A549 (cell line): Measurements from ENCODE around the gene APBB2. TPM values are rescaled to one million over a fixed set of nuclear protein-coding genes. Genes with fewer than 3 reads are reported as not detected.

Source experiments
- ATAC-seq, 2 experiments: fragments of 200-7000 bp in 1 of 2; fragments of >200 bp in 1 of 2; cut with Nextera tagmentation in 1 of 2; cut with Tn5 transposase in 1 of 2; 3 replicates each; pipeline versions ENCODE4 v1.8.0 to v1.9.1; 2018 to 2020; ENCODE audit warnings: mild to moderate bottlenecking in 1 of 2, moderate library complexity in 1 of 2
- CTCF ChIA-PET: fragments of 300-600 bp; sonication (Branson Sonifier 250); formaldehyde crosslinking; extraction: SDS; loops from one replicate; lab custom pipeline; 2021; ENCODE audit warnings: antibody characterized with exemption, inconsistent platforms; lab: Yijun Ruan, JAX
- POLR2A ChIA-PET: fragments of 350-600 bp; formaldehyde crosslinking; extraction: SDS; loops from one replicate; lab custom pipeline; 2021; ENCODE audit warnings: antibody characterized with exemption, inconsistent platforms; lab: Yijun Ruan, JAX
- DNase-seq, 2 experiments: peaks; one replicate each; pipeline versions ENCODE4 v3.0.0 to v3.0.0-alpha.2; 2011 to 2016; ENCODE audit warnings: low read depth in 1 of 2, low spot score in 1 of 2
- FAIRE-seq: peaks from 2 replicates; lab custom pipeline; 2011; peaks lifted over from hg19 to GRCh38; lab: Jason Lieb, UNC
- H3K27ac ChIP-seq, 2 experiments: fragments of >200 bp; sonication (Bioruptor Twin); formaldehyde crosslinking; 3 replicates each; pipeline ENCODE4 v1.5.1; 2016 to 2017
- H3K4me1 ChIP-seq: fragments of >200 bp; sonication (Bioruptor Twin); formaldehyde crosslinking; 3 replicates; pipeline ENCODE4 v1.6.1; 2016
- H3K4me2 ChIP-seq: fragments of >200 bp; sonication (Bioruptor Twin); formaldehyde crosslinking; 3 replicates; pipeline ENCODE4 v1.6.1; 2016
- H3K4me3 ChIP-seq: fragments of >200 bp; sonication (Bioruptor Twin); formaldehyde crosslinking; 3 replicates; pipeline ENCODE4 v1.5.1; 2016
- H3K9me3 ChIP-seq: fragments of >200 bp; sonication (Bioruptor Twin); formaldehyde crosslinking; 3 replicates; pipeline ENCODE4 v1.6.1; 2016
- BCL3 ChIP-seq: fragments of >200 bp; sonication (Bioruptor Twin); formaldehyde crosslinking; IDR thresholded peaks from 3 replicates; pipeline ENCODE4 v1.6.1; 2016
- CBX2 ChIP-seq: fragments of 200-600 bp; sonication (generic); IDR thresholded peaks from 2 replicates; pipeline ENCODE4 v1.6.1; 2016; ENCODE audit warnings: low read depth, mild to moderate bottlenecking, borderline replicate concordance
- CBX8 ChIP-seq: fragments of 200-600 bp; sonication (generic); IDR thresholded peaks from 2 replicates; pipeline ENCODE4 v1.6.1; 2016
- CHD2 ChIP-seq: fragments of 150-350 bp; IDR thresholded peaks from 2 replicates; pipeline ENCODE4 v1.6.1; 2014; ENCODE audit warnings: low read length; ENCODE audit not compliant: partially characterized antibody
- CTCF ChIP-seq: fragments of >200 bp; sonication (Bioruptor Twin); formaldehyde crosslinking; IDR thresholded peaks from 3 replicates; pipeline ENCODE4 v1.5.1; 2016
- E2F6 ChIP-seq: IDR thresholded peaks from 2 replicates; pipeline ENCODE4 v1.6.1; 2012; ENCODE audit warnings: low read depth, borderline replicate concordance
- EHMT2 ChIP-seq: fragments of 200-600 bp; sonication (generic); IDR thresholded peaks from 2 replicates; pipeline ENCODE4 v1.6.1; 2016; ENCODE audit warnings: antibody characterized with exemption, low read depth, mild to moderate bottlenecking, moderate library complexity
- FOSB ChIP-seq: fragments of 250-450 bp; sonication (Bioruptor Pico); IDR thresholded peaks from 2 replicates; pipeline ENCODE4 v1.5.0; 2020; ENCODE audit warnings: mild to moderate bottlenecking, moderate library complexity
- HMGXB4 ChIP-seq: fragments of 250-450 bp; sonication (Bioruptor Pico); IDR thresholded peaks from 2 replicates; pipeline ENCODE4 v1.5.0; 2021; ENCODE audit warnings: mild to moderate bottlenecking, moderate library complexity, borderline replicate concordance
- HOXB5 ChIP-seq: fragments of 250-450 bp; sonication (Bioruptor Pico); IDR thresholded peaks from 2 replicates; pipeline ENCODE4 v1.5.0; 2020; ENCODE audit warnings: mild to moderate bottlenecking, moderate library complexity
- KDM1A ChIP-seq: fragments of 200-600 bp; sonication (generic); IDR thresholded peaks from 2 replicates; pipeline ENCODE4 v1.6.1; 2016; ENCODE audit warnings: low read depth, mild to moderate bottlenecking
- MAFK ChIP-seq: fragments of 450-650 bp; IDR thresholded peaks from 2 replicates; pipeline ENCODE4 v1.6.1; 2014; ENCODE audit not compliant: partially characterized antibody
- MAX ChIP-seq: IDR thresholded peaks from 2 replicates; pipeline ENCODE4 v1.6.1; 2012
- MAZ ChIP-seq: fragments of 150-350 bp; IDR thresholded peaks from 2 replicates; pipeline ENCODE4 v1.6.1; 2014; ENCODE audit warnings: antibody characterized with exemption, low read depth, low read length, borderline replicate concordance
- NPAS2 ChIP-seq: fragments of 250-450 bp; sonication (Bioruptor Pico); IDR thresholded peaks from 2 replicates; pipeline ENCODE4 v1.8.0; 2022; ENCODE audit warnings: mild to moderate bottlenecking, moderate library complexity, borderline replicate concordance
- NR3C1 ChIP-seq: fragments of >200 bp; sonication (Bioruptor Twin); formaldehyde crosslinking; IDR thresholded peaks from 3 replicates; pipeline ENCODE4 v1.6.1; 2017
- PBX3 ChIP-seq: IDR thresholded peaks from 2 replicates; pipeline ENCODE4 v1.6.1; 2012
- PHF8 ChIP-seq: fragments of 200-600 bp; sonication (generic); IDR thresholded peaks from 2 replicates; pipeline ENCODE4 v1.6.1; 2016; ENCODE audit warnings: low read depth, mild to moderate bottlenecking, antibody characterized with exemption, moderate library complexity, borderline replicate concordance
- POLR2A ChIP-seq: IDR thresholded peaks from 2 replicates; pipeline ENCODE4 v1.6.1; 2012; ENCODE audit warnings: mild to moderate bottlenecking, low read length
- POLR2AphosphoS2 ChIP-seq: conservative IDR thresholded peaks from 2 replicates; pipeline ENCODE4 v1.6.1; 2012; ENCODE audit warnings: low read length, improper control_type of control experiment, inconsistent platforms
- RCOR1 ChIP-seq: fragments of 150-350 bp; IDR thresholded peaks from 2 replicates; pipeline ENCODE4 v1.6.1; 2014; ENCODE audit warnings: antibody characterized with exemption, low read length, low read depth
- RFX5 ChIP-seq: fragments of 450-650 bp; IDR thresholded peaks from 2 replicates; pipeline ENCODE4 v1.7.1; 2014; ENCODE audit warnings: antibody characterized with exemption, mild to moderate bottlenecking, moderate library complexity
- SREBF2 ChIP-seq: fragments of 450-650 bp; IDR thresholded peaks from 2 replicates; pipeline ENCODE4 v1.6.1; 2014; ENCODE audit warnings: mild to moderate bottlenecking, moderate library complexity
- TFCP2L1 ChIP-seq: fragments of 250-450 bp; sonication (Bioruptor Pico); IDR thresholded peaks from 2 replicates; pipeline ENCODE4 v1.5.0; 2021; ENCODE audit warnings: mild to moderate bottlenecking
- ZFP36 ChIP-seq: fragments of 450-650 bp; IDR thresholded peaks from 2 replicates; pipeline ENCODE4 v1.6.1; 2014; ENCODE audit warnings: borderline replicate concordance; ENCODE audit not compliant: partially characterized antibody
- ZNF302 ChIP-seq: fragments of 250-450 bp; sonication (Bioruptor Pico); IDR thresholded peaks from 2 replicates; pipeline ENCODE4 v1.9.0; 2021; ENCODE audit warnings: inconsistent platforms, mild to moderate bottlenecking, moderate library complexity
- ZSCAN20 ChIP-seq: fragments of 250-450 bp; sonication (Bioruptor Pico); IDR thresholded peaks from 2 replicates; pipeline ENCODE4 v1.8.0; 2022; ENCODE audit warnings: mild to moderate bottlenecking, moderate library complexity
- WGBS: methylation state at CpG from one replicate; pipeline ENCODE4 v1.1.6; 2017; ENCODE audit errors: missing lambda C conversion rate; 5-methylcytosine and 5-hydroxymethylcytosine counted together
- polyA plus RNA-seq, 4 experiments: library from polyadenylated mRNA; depleted of rRNA in 3 of 4; stranded (reverse); fragments of >200 nt; fragmentation: RNase III in 1 of 4; extraction: RNeasy Plus Mini Kit Qiagen cat#74134 plus additional on column Dnase treatment in 1 of 4; gene quantifications; 2 replicates in 3 of 4; 3 replicates in 1 of 4; pipeline ENCODE4 v1.2.3, GENCODE V29; 2011 to 2017

The APBB2 gene
- polyA plus RNA-seq, 2 of the 4 experiments (the other 2 are of a cell fraction) = 8.3 to 31.9 TPM

GRCh38 chr4:41185614-41186592 is 28.4 kb downstream of the APBB2 start:
- POLR2A ChIA-PET = no interaction called here
- Histone ChIP-seq H3K9me3 (no peaks in the 10 kb centered on the region), H3K4me2 (peak overlapping the region; percentile 41), H3K4me3 (no peak overlapping the region), H3K4me1 (peaks cover 16% of the 10 kb centered on the region), H3K27ac (peak overlapping the region in 1 of 2 experiments; percentile 1; a peak in 1 of 6 replicates)
- TF ChIP-seq NPAS2 (CRISPR knock-in tag) (no peak), PHF8 (no peak), EHMT2 (no peak), POLR2AphosphoS2 (no peak), MAFK (no peak), FOSB (CRISPR knock-in tag) (no peak), CHD2 (no peak), RCOR1 (no peak), PBX3 (no peak), CBX2 (no peak), SREBF2 (no peak), ZFP36 (no peak), BCL3 (no peak)
- ATAC-seq = peak in 1 of 2 experiments; percentile 54; a peak in 3 of 6 replicates
- no peak for DNase-seq
- no peak for FAIRE-seq
- WGBS = 40% methylated on average over 5 of the region's 5 CpGs
- CTCF ChIA-PET = interaction anchor here (0.6 to 1.6 kb wide), 2 partner anchors 18 to 80 kb away, joined by 3 to 4 read pairs; no protein-coding TSS in a partner anchor

- WGBS = 91% methylated on average over 5 of the region's 5 CpGs
- Histone ChIP-seq H3K4me2 (no peak overlapping the region), H3K27ac (no peak overlapping the region), H3K4me3 (no peak overlapping the region), H3K4me1 (peaks cover 22% of the 10 kb centered on the region), H3K9me3 (no peaks in the 10 kb centered on the region)
- no peak for TF ChIP-seq TFCP2L1 (CRISPR knock-in tag)
- TF ChIP-seq KDM1A = no peak
- TF ChIP-seq POLR2A = no peak
- no peak for TF ChIP-seq RFX5
- no peak for TF ChIP-seq FOSB (CRISPR knock-in tag)
- no peak for TF ChIP-seq ZNF302 (CRISPR knock-in tag)
- TF ChIP-seq MAZ = no peak
- no peak for TF ChIP-seq POLR2AphosphoS2
- no peak for TF ChIP-seq MAX
- TF ChIP-seq E2F6 = no peak
- TF ChIP-seq CHD2 = no peak
- TF ChIP-seq ZSCAN20 (CRISPR knock-in tag) = no peak
- no peak for TF ChIP-seq HMGXB4 (CRISPR knock-in tag)
- TF ChIP-seq SREBF2 = no peak
- no peak for TF ChIP-seq HOXB5
- TF ChIP-seq CTCF = no peak
- no peak for TF ChIP-seq CBX8
- no peak for TF ChIP-seq NR3C1
- ChIA-PET CTCF (interaction anchor here (0.9 to 1.5 kb wide), 5 partner anchors 9 to 275 kb away, joined by 3 to 5 read pairs (median 4); partner anchors contain the start of gene APBB2), POLR2A (no interaction called here)
- ATAC-seq (no peak), DNase-seq (no peak), FAIRE-seq (no peak)
Measured at GRCh38 chr4:41184009-41184408, 30.3 kb downstream of the APBB2 start.
